Measurements from ENCODE around the gene DTX1.

The DTX1 gene

DNA sequence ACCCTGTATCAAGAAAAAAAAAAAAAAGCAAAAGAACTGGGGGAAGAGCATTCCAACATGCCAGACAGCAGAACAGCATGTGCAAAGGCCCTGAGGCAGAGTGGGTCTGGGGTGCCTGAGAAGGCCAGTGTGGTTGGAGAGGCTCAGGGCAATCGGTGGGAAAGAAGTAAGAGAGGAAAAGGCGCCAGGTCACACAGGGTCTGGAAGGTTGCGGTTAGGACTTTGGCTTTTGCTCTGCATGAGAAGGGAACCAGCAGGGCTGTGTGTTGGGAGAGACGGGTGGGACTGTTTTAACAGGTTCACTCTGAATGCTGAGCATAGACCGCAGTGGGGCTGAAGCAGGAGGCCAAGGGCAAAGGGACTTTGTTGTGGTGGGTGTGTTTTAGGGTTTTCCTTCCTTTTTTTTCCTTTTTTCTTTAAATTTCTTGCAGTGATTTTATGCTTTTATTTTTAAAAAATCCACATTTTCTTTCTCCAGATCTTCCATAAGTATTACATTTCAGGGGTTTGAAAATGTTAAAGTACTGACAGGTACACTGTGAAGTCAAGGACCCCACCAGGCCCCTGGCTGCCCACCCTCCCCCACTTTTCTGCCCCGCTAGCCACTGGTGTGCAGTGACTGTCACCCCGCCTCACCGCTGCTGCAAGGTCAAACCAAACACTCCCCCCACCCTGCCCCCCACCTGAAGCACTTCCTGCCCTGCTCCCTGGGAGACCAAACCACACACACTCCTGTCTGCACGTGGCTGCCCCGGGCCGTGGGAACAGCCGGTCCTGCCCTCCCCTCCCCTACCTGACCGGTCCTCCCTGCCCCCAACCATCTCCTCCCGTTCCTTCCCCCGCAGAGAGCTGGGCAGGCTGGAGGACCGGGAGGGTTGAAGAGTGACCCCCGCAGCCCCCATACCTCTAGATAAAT, 30.0 kb downstream of the DTX1 start:
- CTCF ChIA-PET = interaction anchor here (0.7 to 0.8 kb wide), 2 partner anchors 13 to 47 kb away, joined by 3 read pairs; no protein-coding TSS in a partner anchor
- H3K9me3 ChIP-seq (ENCODE audit: control insufficient read depth, insufficient read depth, low read depth, low read length) = no peaks in the 10 kb centered on the region
- no peaks in the 10 kb centered on the region for H3K36me3 ChIP-seq (ENCODE audit: control insufficient read depth in 2 of 2, insufficient read depth in 1 of 2, low read length in 2 of 2)
- no peaks in the 10 kb centered on the region for H3K4me1 ChIP-seq (ENCODE audit: control insufficient read depth, insufficient read depth, low read length)
- H3K27ac ChIP-seq (ENCODE audit: extremely low read depth, low read depth, low read length) = no peak overlapping the region
- POLR2A ChIA-PET = no interaction called here
- no peak for TF ChIP-seq ZBTB17 (tag by site-specific recombination; IDR thresholded peaks at IDR 0.05)
- peak; percentile 88 for TF ChIP-seq GLIS1 (tag by site-specific recombination; IDR thresholded peaks at IDR 0.05)
- no peak for TF ChIP-seq ZNF121 (tag by site-specific recombination; IDR thresholded peaks at IDR 0.05)
- no peak for TF ChIP-seq ZNF530 (tag by site-specific recombination; IDR thresholded peaks at IDR 0.05; ENCODE audit: low read depth)
- TF ChIP-seq, protein P1, sequence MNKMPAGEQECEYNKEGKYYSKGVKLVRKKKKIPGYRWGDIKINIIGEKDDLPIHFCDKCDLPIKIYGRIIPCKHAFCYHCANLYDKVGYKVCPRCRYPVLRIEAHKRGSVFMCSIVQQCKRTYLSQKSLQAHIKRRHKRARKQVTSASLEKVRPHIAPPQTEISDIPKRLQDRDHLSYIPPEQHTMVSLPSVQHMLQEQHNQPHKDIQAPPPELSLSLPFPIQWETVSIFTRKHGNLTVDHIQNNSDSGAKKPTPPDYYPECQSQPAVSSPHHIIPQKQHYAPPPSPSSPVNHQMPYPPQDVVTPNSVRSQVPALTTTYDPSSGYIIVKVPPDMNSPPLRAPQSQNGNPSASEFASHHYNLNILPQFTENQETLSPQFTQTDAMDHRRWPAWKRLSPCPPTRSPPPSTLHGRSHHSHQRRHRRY (tag by site-specific recombination; IDR thresholded peaks at IDR 0.05) = no peak
- TF ChIP-seq ZNF623 (tag by site-specific recombination; IDR thresholded peaks at IDR 0.05) = peak; percentile 99
- TF ChIP-seq ZNF23 (tag by site-specific recombination; IDR thresholded peaks at IDR 0.05; ENCODE audit: borderline replicate concordance) = no peak
- no peak for TF ChIP-seq ZFP3 (tag by site-specific recombination; IDR thresholded peaks at IDR 0.05; ENCODE audit: low read depth)
- TF ChIP-seq ZNF560 (tag by site-specific recombination; IDR thresholded peaks at IDR 0.05; ENCODE audit: borderline replicate concordance) = no peak
- no peak for TF ChIP-seq SCRT1 (tag by site-specific recombination; IDR thresholded peaks at IDR 0.05; ENCODE audit: borderline replicate concordance)
- TF ChIP-seq, protein P2, sequence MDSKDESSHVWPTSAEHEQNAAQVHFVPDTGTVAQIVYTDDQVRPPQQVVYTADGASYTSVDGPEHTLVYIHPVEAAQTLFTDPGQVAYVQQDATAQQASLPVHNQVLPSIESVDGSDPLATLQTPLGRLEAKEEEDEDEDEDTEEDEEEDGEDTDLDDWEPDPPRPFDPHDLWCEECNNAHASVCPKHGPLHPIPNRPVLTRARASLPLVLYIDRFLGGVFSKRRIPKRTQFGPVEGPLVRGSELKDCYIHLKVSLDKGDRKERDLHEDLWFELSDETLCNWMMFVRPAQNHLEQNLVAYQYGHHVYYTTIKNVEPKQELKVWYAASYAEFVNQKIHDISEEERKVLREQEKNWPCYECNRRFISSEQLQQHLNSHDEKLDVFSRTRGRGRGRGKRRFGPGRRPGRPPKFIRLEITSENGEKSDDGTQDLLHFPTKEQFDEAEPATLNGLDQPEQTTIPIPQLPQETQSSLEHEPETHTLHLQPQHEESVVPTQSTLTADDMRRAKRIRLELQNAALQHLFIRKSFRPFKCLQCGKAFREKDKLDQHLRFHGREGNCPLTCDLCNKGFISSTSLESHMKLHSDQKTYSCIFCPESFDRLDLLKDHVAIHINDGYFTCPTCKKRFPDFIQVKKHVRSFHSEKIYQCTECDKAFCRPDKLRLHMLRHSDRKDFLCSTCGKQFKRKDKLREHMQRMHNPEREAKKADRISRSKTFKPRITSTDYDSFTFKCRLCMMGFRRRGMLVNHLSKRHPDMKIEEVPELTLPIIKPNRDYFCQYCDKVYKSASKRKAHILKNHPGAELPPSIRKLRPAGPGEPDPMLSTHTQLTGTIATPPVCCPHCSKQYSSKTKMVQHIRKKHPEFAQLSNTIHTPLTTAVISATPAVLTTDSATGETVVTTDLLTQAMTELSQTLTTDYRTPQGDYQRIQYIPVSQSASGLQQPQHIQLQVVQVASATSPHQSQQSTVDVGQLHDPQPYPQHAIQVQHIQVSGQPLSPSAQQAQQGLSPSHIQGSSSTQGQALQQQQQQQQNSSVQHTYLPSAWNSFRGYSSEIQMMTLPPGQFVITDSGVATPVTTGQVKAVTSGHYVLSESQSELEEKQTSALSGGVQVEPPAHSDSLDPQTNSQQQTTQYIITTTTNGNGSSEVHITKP (tag by site-specific recombination; IDR thresholded peaks at IDR 0.05) = no peak
- TF ChIP-seq KLF7 (tag by site-specific recombination; IDR thresholded peaks at IDR 0.05; ENCODE audit: borderline replicate concordance) = no peak
- TF ChIP-seq ZNF26 (tag by site-specific recombination; IDR thresholded peaks at IDR 0.05) = no peak
- no peak for TF ChIP-seq ZNF521 (tag by site-specific recombination; IDR thresholded peaks at IDR 0.05)
- TF ChIP-seq ZNF292 (tag by site-specific recombination; IDR thresholded peaks at IDR 0.05; ENCODE audit: borderline replicate concordance, low read depth) = no peak
- TF ChIP-seq ZEB2 (tag by site-specific recombination; IDR thresholded peaks at IDR 0.05) = no peak
- TF ChIP-seq ZNF561 (tag by site-specific recombination; IDR thresholded peaks at IDR 0.05; ENCODE audit: borderline replicate concordance) = no peak
- 0 out of 2 replicates have a peak, but pooled peaks have one; percentile 32 for TF ChIP-seq KLF17 (tag by site-specific recombination; IDR thresholded peaks at IDR 0.05)
- TF ChIP-seq GLI2 (tag by site-specific recombination; IDR thresholded peaks at IDR 0.05; ENCODE audit: borderline replicate concordance, low read depth) = no peak
- TF ChIP-seq ZNF155 (tag by site-specific recombination; IDR thresholded peaks at IDR 0.05) = no peak
- no peak overlapping the region for H3K4me3 ChIP-seq (ENCODE audit: low read depth, low read length)

Measured in HEK293 (cell line).